Left ventricle myocardium inferior (tissue), 1 donor: ENCODE measurements around the gene CTNNA2. TPM values are rescaled to one million over a fixed set of nuclear protein-coding genes. Genes with fewer than 3 reads are reported as not detected.

Source experiments
- DNase-seq: peaks from one replicate; pipeline ENCODE4 v3.0.0-alpha.2; 2020
- H3K27ac ChIP-seq: fragments of 200-600 bp; replicated peaks from 2 replicates; pipeline ENCODE4 v1.8.0; 2021
- H3K27me3 ChIP-seq: fragments of 200-600 bp; 2 replicates; pipeline ENCODE4 v1.8.0; 2021; ENCODE audit warnings: low read depth
- H3K36me3 ChIP-seq: fragments of 200-600 bp; 2 replicates; pipeline ENCODE4 v1.8.0; 2021
- H3K4me1 ChIP-seq: fragments of 200-600 bp; 2 replicates; pipeline ENCODE4 v1.8.0; 2021
- H3K4me3 ChIP-seq: fragments of 200-600 bp; 2 replicates; pipeline ENCODE4 v1.8.0; 2021; ENCODE audit warnings: mild to moderate bottlenecking, moderate library complexity
- H3K9me3 ChIP-seq: fragments of 200-600 bp; replicated peaks from 2 replicates; pipeline ENCODE4 v1.8.0; 2021
- CTCF ChIP-seq: fragments of 200-600 bp; IDR thresholded peaks from 2 replicates; pipeline ENCODE4 v1.8.0; 2021; ENCODE audit warnings: antibody characterized with exemption, mild to moderate bottlenecking, borderline replicate concordance
- intact Hi-C: fragments of 100-400 bp; cut with micrococcal nuclease; formaldehyde crosslinking; loops from one replicate; pipeline ENCODE4 v1.11.0; 2022
- total RNA-seq: library from RNA; stranded (reverse); fragmentation: NEBNext Ultra II Directional; extraction: Animal tissue kit (Norgen Biotek cat#: 25700); gene quantifications from one replicate; pipeline ENCODE4 v1.2.1, GENCODE V29; 2021
- donor health status: DM: no; HTN: yes; CAD: no; lungs with severe emphysema.

Gene CTNNA2
- total RNA-seq, 1 donor from 2014 or later, result not detected

- Histone ChIP-seq H3K27ac (no peak overlapping the region), H3K4me3 (no peak overlapping the region), H3K4me1 (no peaks in the 10 kb centered on the region), H3K36me3 (no peaks in the 10 kb centered on the region), H3K27me3 (peaks cover 13% of the 10 kb centered on the region), H3K9me3 (no peaks in the 10 kb centered on the region)
- no peak for TF ChIP-seq CTCF
- intact Hi-C loops, result loop anchor here (10.0 kb wide), 1 partner anchor 1855 kb away; no protein-coding TSS in a partner anchor
- DNase-seq, result no peak
Observed at GRCh38 chr2:79929624-79930023, 416.8 kb downstream of the CTNNA2 start.

GRCh38 chr2:79935046-79935732 lies 422.3 kb downstream of the CTNNA2 start:
- Histone ChIP-seq H3K4me3 (no peak overlapping the region), H3K4me1 (peaks cover 11% of the 10 kb centered on the region), H3K27ac (no peak overlapping the region), H3K36me3 (no peaks in the 10 kb centered on the region), H3K27me3 (peaks cover 10% of the 10 kb centered on the region), H3K9me3 (no peaks in the 10 kb centered on the region)
- no peak for TF ChIP-seq CTCF
- intact Hi-C loops, result no loop called here
- no peak for DNase-seq

- Histone ChIP-seq H3K4me1 (peaks cover 13% of the 10 kb centered on the region), H3K27ac (no peak overlapping the region), H3K9me3 (no peaks in the 10 kb centered on the region), H3K27me3 (peaks cover 10% of the 10 kb centered on the region), H3K4me3 (peak overlapping the region; percentile 43), H3K36me3 (no peaks in the 10 kb centered on the region)
- intact Hi-C loops, result no loop called here
- DNase-seq, result peak; percentile 14
- TF ChIP-seq CTCF, result peak; percentile 63
Observed at GRCh38 chr2:79935771-79936657, 423.2 kb downstream of the CTNNA2 start.

- no peak for TF ChIP-seq CTCF
- DNase-seq, result no peak
- H3K27me3 ChIP-seq, result peaks cover 8% of the 10 kb centered on the region
- intact Hi-C loops, result no loop called here
- H3K4me3 ChIP-seq, result no peak overlapping the region
- H3K4me1 ChIP-seq, result peaks cover 18% of the 10 kb centered on the region
- H3K9me3 ChIP-seq, result no peaks in the 10 kb centered on the region
- no peak overlapping the region for H3K27ac ChIP-seq
- no peaks in the 10 kb centered on the region for H3K36me3 ChIP-seq
Observed at GRCh38 chr2:79936715-79937114, 423.9 kb downstream of the CTNNA2 start.

GRCh38 chr2:79938648-79939047 lies 425.8 kb downstream of the CTNNA2 start:
- no peak for DNase-seq
- Histone ChIP-seq H3K4me1 (peaks cover 18% of the 10 kb centered on the region), H3K36me3 (no peaks in the 10 kb centered on the region), H3K9me3 (no peaks in the 10 kb centered on the region), H3K27me3 (peaks cover 1% of the 10 kb centered on the region), H3K27ac (no peak overlapping the region), H3K4me3 (no peak overlapping the region)
- intact Hi-C loops, result no loop called here
- TF ChIP-seq CTCF, result no peak
